Liver (tissue), 3 donors: Measurements from ENCODE around the gene MEIS2.

Source experiments
- CTCF ChIP-seq: fragments of 150-350 bp; IDR thresholded peaks from 2 replicates; pipeline ENCODE4 v1.5.1; 2017; ENCODE audit warnings: improper control_type of control experiment, low read depth, low read length; ENCODE audit not compliant: missing input control
- MAX ChIP-seq: IDR thresholded peaks from 2 replicates; pipeline ENCODE4 v1.6.1; 2016; ENCODE audit warnings: antibody characterized with exemption
- REST ChIP-seq: IDR thresholded peaks from 2 replicates; pipeline ENCODE4 v1.6.1; 2016; ENCODE audit warnings: antibody characterized with exemption, mild to moderate bottlenecking
- SP1 ChIP-seq: IDR thresholded peaks from 2 replicates; pipeline ENCODE4 v1.6.1; 2018; ENCODE audit warnings: antibody characterized with exemption, mild to moderate bottlenecking
- YY1 ChIP-seq: IDR thresholded peaks from 2 replicates; pipeline ENCODE4 v1.6.1; 2016; ENCODE audit warnings: antibody characterized with exemption, mild to moderate bottlenecking
- donor health status: healthy.
- donor health status: healthy.

- no peak for TF ChIP-seq CTCF
- TF ChIP-seq REST = no peak
- no peak for TF ChIP-seq MAX
- TF ChIP-seq YY1 = no peak
- TF ChIP-seq SP1 = no peak
These were observed 221.6 kb downstream of the MEIS2 start for GRCh38 chr15:36878684-36879262.
